ENCODE data around the gene CD164.

GRCh38 chr6:109320072-109320471 lies 62.2 kb downstream of the CD164 start:
- TF ChIP-seq POLR2A (IDR thresholded peaks at IDR 0.05) (no peak), CTCF (IDR thresholded peaks at IDR 0.05) (no peak)
